IMR-90 (cell line): ENCODE results near the gene PRC1.

ENCODE experiments used
- CEBPB ChIP-seq: IDR thresholded peaks from 2 replicates; pipeline ENCODE4 v1.6.1; 2012; ENCODE audit warnings: low read depth, low read length, improper control_type of control experiment
- CHD1 ChIP-seq: IDR thresholded peaks from 2 replicates; pipeline ENCODE4 v1.6.1; 2012; ENCODE audit warnings: low read depth, low read length, improper control_type of control experiment
- FOS ChIP-seq: fragments of 150-350 bp; IDR thresholded peaks from 2 replicates; pipeline ENCODE4 v1.6.1; 2016; ENCODE audit warnings: low read depth, low read length
- MAFK ChIP-seq: IDR thresholded peaks from 2 replicates; pipeline ENCODE4 v1.6.1; 2012; ENCODE audit warnings: low read depth, low read length, improper control_type of control experiment
- MAZ ChIP-seq: IDR thresholded peaks from 2 replicates; pipeline ENCODE4 v1.6.1; 2012; ENCODE audit warnings: low read depth, mild to moderate bottlenecking, low read length, improper control_type of control experiment, moderate library complexity, borderline replicate concordance
- MXI1 ChIP-seq: IDR thresholded peaks from 2 replicates; pipeline ENCODE4 v1.6.1; 2012; ENCODE audit warnings: low read depth, mild to moderate bottlenecking, low read length, moderate library complexity, borderline replicate concordance
- POLR2A ChIP-seq: IDR thresholded peaks from 2 replicates; pipeline ENCODE4 v1.6.1; 2012; ENCODE audit warnings: mild to moderate bottlenecking, low read depth, low read length
- RAD21 ChIP-seq: IDR thresholded peaks from 2 replicates; pipeline ENCODE4 v1.6.1; 2012; ENCODE audit warnings: low read length, improper control_type of control experiment
- RFX5 ChIP-seq: IDR thresholded peaks from 2 replicates; pipeline ENCODE4 v1.8.0; 2012; ENCODE audit warnings: low read depth, mild to moderate bottlenecking, low read length, moderate library complexity
- SMC3 ChIP-seq: fragments of 150-350 bp; IDR thresholded peaks from 2 replicates; pipeline ENCODE4 v1.6.1; 2016; ENCODE audit warnings: low read depth, mild to moderate bottlenecking, antibody characterized with exemption, low read length, moderate library complexity
- TF ChIP-seq, protein P1 (sequence below): conservative IDR thresholded peaks from 2 replicates; pipeline ENCODE4 v1.5.1; 2012; ENCODE audit warnings: mild to moderate bottlenecking, low read depth, low read length, improper control_type of control experiment
- TF ChIP-seq, protein P2 (sequence below): fragments of 150-350 bp; IDR thresholded peaks from 2 replicates; pipeline ENCODE4 v1.6.1; 2016; ENCODE audit warnings: low read depth, mild to moderate bottlenecking, low read length, moderate library complexity, borderline replicate concordance
- TF ChIP-seq, protein P3 (sequence below): fragments of 150-350 bp; IDR thresholded peaks from 2 replicates; pipeline ENCODE4 v1.6.1; 2017; ENCODE audit warnings: mild to moderate bottlenecking, antibody characterized with exemption, low read length, low read depth

DNA sequence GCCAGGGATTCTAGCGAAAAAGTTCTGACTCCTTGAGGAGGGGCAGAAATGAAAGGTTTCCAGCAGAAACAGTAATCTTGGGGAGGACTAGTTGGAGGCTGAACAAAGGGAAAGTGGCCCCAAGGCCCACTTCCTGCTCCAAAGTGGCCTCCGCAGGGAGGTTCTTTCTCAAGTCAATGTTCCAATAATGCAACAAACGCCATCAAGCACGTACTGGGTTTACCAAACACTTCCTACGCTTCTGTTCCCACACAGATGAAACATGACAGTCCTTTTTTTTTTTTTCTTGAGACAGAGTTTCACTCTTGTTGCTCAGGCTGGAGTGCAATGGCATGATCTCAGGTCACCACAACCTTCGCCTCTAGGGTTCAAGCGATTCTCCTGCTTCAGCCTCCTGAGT is 49.2 kb downstream of the PRC1 start:
- TF ChIP-seq, protein P1, sequence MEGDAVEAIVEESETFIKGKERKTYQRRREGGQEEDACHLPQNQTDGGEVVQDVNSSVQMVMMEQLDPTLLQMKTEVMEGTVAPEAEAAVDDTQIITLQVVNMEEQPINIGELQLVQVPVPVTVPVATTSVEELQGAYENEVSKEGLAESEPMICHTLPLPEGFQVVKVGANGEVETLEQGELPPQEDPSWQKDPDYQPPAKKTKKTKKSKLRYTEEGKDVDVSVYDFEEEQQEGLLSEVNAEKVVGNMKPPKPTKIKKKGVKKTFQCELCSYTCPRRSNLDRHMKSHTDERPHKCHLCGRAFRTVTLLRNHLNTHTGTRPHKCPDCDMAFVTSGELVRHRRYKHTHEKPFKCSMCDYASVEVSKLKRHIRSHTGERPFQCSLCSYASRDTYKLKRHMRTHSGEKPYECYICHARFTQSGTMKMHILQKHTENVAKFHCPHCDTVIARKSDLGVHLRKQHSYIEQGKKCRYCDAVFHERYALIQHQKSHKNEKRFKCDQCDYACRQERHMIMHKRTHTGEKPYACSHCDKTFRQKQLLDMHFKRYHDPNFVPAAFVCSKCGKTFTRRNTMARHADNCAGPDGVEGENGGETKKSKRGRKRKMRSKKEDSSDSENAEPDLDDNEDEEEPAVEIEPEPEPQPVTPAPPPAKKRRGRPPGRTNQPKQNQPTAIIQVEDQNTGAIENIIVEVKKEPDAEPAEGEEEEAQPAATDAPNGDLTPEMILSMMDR = no peak
- TF ChIP-seq POLR2A = no peak
- TF ChIP-seq FOS = no peak
- no peak for TF ChIP-seq CHD1
- TF ChIP-seq, protein P2, sequence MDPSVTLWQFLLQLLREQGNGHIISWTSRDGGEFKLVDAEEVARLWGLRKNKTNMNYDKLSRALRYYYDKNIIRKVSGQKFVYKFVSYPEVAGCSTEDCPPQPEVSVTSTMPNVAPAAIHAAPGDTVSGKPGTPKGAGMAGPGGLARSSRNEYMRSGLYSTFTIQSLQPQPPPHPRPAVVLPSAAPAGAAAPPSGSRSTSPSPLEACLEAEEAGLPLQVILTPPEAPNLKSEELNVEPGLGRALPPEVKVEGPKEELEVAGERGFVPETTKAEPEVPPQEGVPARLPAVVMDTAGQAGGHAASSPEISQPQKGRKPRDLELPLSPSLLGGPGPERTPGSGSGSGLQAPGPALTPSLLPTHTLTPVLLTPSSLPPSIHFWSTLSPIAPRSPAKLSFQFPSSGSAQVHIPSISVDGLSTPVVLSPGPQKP = no peak
- no peak for TF ChIP-seq CEBPB
- no peak for TF ChIP-seq MAZ
- TF ChIP-seq SMC3 = no peak
- TF ChIP-seq, protein P3, sequence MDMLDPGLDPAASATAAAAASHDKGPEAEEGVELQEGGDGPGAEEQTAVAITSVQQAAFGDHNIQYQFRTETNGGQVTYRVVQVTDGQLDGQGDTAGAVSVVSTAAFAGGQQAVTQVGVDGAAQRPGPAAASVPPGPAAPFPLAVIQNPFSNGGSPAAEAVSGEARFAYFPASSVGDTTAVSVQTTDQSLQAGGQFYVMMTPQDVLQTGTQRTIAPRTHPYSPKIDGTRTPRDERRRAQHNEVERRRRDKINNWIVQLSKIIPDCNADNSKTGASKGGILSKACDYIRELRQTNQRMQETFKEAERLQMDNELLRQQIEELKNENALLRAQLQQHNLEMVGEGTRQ = no peak
- no peak for TF ChIP-seq MAFK
- no peak for TF ChIP-seq RAD21
- TF ChIP-seq RFX5 = no peak
- TF ChIP-seq MXI1 = no peak
